GM23338 (cell line): ENCODE results near the gene SOS2. TPM values are rescaled to one million over a fixed set of nuclear protein-coding genes. Genes with fewer than 3 reads are reported as not detected.

ENCODE experiments used
- ATAC-seq: fragments of 200-7000 bp; cut with Tn5 transposase; 3 replicates; pipeline ENCODE4 v1.9.1; 2020
- DNase-seq: peaks from one replicate; pipeline ENCODE4 v3.0.0-alpha.2; 2015; ENCODE audit warnings: low spot score
- H2AFZ ChIP-seq: fragments of 200-600 bp; sonication (generic); 2 replicates; pipeline ENCODE4 v1.8.0; 2016; ENCODE audit warnings: antibody characterized with exemption, mild to moderate bottlenecking, moderate library complexity
- H3F3A ChIP-seq: fragments of 200-600 bp; sonication (generic); replicated peaks from 2 replicates; pipeline ENCODE4 v1.8.0; 2017; ENCODE audit warnings: antibody characterized with exemption, mixed run types, low read depth
- H3K27ac ChIP-seq: fragments of 200-600 bp; sonication (generic); 2 replicates; pipeline ENCODE4 v1.6.1; 2016; ENCODE audit warnings: low read depth
- H3K27me3 ChIP-seq: fragments of 200-600 bp; sonication (generic); 2 replicates; pipeline ENCODE4 v1.8.0; 2016; ENCODE audit warnings: mild to moderate bottlenecking, mixed run types, moderate library complexity; ENCODE audit not compliant: insufficient read depth
- H3K36me3 ChIP-seq: fragments of 200-600 bp; sonication (generic); 2 replicates; pipeline ENCODE4 v1.8.0; 2016; ENCODE audit warnings: mild to moderate bottlenecking; ENCODE audit not compliant: insufficient read depth
- H3K4me1 ChIP-seq: fragments of 200-600 bp; sonication (generic); 2 replicates; pipeline ENCODE4 v1.8.0; 2016; ENCODE audit warnings: mild to moderate bottlenecking, moderate library complexity; ENCODE audit not compliant: insufficient read depth
- H3K4me2 ChIP-seq: fragments of 200-600 bp; sonication (generic); 2 replicates; pipeline ENCODE4 v1.7.1; 2017; ENCODE audit warnings: mixed run types
- H3K4me3 ChIP-seq: fragments of 200-600 bp; sonication (generic); 2 replicates; pipeline ENCODE4 v1.6.1; 2016; ENCODE audit warnings: mixed run types
- H3K79me2 ChIP-seq: fragments of 200-600 bp; sonication (generic); replicated peaks from 2 replicates; pipeline ENCODE4 v1.8.0; 2017; ENCODE audit warnings: mild to moderate bottlenecking; ENCODE audit not compliant: insufficient read depth
- H3K9me2 ChIP-seq: fragments of 200-600 bp; sonication (generic); 2 replicates; pipeline ENCODE4 v1.8.0; 2017; ENCODE audit not compliant: insufficient read depth
- H4K20me1 ChIP-seq: fragments of 200-600 bp; sonication (generic); replicated peaks from 2 replicates; pipeline ENCODE4 v1.8.0; 2017; ENCODE audit warnings: mild to moderate bottlenecking; ENCODE audit not compliant: insufficient read depth
- H3K27ac Mint-ChIP-seq: 2 replicates; pipeline ENCODE4 v1.8.0; 2020; ENCODE audit warnings: inconsistent platforms, mild to moderate bottlenecking, moderate library complexity, mixed read lengths
- H3K27me3 Mint-ChIP-seq: 3 replicates; pipeline ENCODE4 v1.8.0; 2022; ENCODE audit warnings: low read depth, mild to moderate bottlenecking, moderate library complexity, mixed read lengths, inconsistent platforms; ENCODE audit not compliant: insufficient read depth, poor library complexity
- H3K36me3 Mint-ChIP-seq: 3 replicates; pipeline ENCODE4 v1.8.0; 2021; ENCODE audit warnings: low read depth, mild to moderate bottlenecking, inconsistent platforms, moderate library complexity, mixed read lengths
- H3K4me1 Mint-ChIP-seq: 3 replicates; pipeline ENCODE4 v1.8.0; 2020; ENCODE audit warnings: mild to moderate bottlenecking, inconsistent platforms, mixed read lengths
- H3K4me3 Mint-ChIP-seq: 3 replicates; pipeline ENCODE4 v1.8.0; 2021; ENCODE audit warnings: moderate library complexity, mild to moderate bottlenecking, inconsistent platforms, mixed read lengths
- H3K9me3 Mint-ChIP-seq: 3 replicates; pipeline ENCODE4 v1.8.0; 2020; ENCODE audit warnings: moderate library complexity, mild to moderate bottlenecking, inconsistent platforms, mixed read lengths
- CREB1 ChIP-seq: fragments of 250-450 bp; sonication (Bioruptor Pico); IDR thresholded peaks from 2 replicates; pipeline ENCODE4 v1.5.0; 2020; ENCODE audit warnings: low read depth, mild to moderate bottlenecking, moderate library complexity
- CTCF ChIP-seq, 2 experiments: fragments of 200-600 bp in 1 of 2; sonication (generic) in 1 of 2; conservative IDR thresholded peaks; 2 replicates each; pipeline versions ENCODE4 v1.5.1 to v1.6.1; 2016 to 2017; ENCODE audit warnings: antibody characterized with exemption in 2 of 2, low read depth in 2 of 2, mild to moderate bottlenecking in 2 of 2, moderate library complexity in 1 of 2
- ETS1 ChIP-seq: IDR thresholded peaks from 2 replicates; pipeline ENCODE4 v1.6.1; 2016; ENCODE audit warnings: antibody characterized with exemption
- NANOG ChIP-seq: IDR thresholded peaks from 2 replicates; pipeline ENCODE4 v1.6.1; 2016; ENCODE audit warnings: antibody characterized with exemption, borderline replicate concordance
- POLR2AphosphoS5 ChIP-seq: IDR thresholded peaks from 2 replicates; pipeline ENCODE4 v1.6.1; 2016; ENCODE audit warnings: antibody characterized with exemption, low read depth
- STAT1 ChIP-seq: IDR thresholded peaks from one replicate; pipeline ENCODE4 v1.6.1; 2016; ENCODE audit warnings: antibody characterized with exemption; ENCODE audit not compliant: unreplicated experiment
- ZNF114 ChIP-seq: fragments of 250-450 bp; sonication (Bioruptor Pico); IDR thresholded peaks from 2 replicates; pipeline ENCODE4 v1.5.0; 2020; ENCODE audit warnings: mild to moderate bottlenecking, moderate library complexity
- ZNF331 ChIP-seq: fragments of 250-450 bp; sonication (Bioruptor Pico); IDR thresholded peaks from 2 replicates; pipeline ENCODE4 v1.5.0; 2020; ENCODE audit warnings: low read depth, mild to moderate bottlenecking, moderate library complexity
- ZNF462 ChIP-seq: fragments of 250-450 bp; sonication (Bioruptor Pico); IDR thresholded peaks from 2 replicates; pipeline ENCODE4 v1.5.0; 2020; ENCODE audit warnings: mild to moderate bottlenecking, moderate library complexity
- polyA plus RNA-seq: library from polyadenylated mRNA; unstranded; fragments of >200 nt; fragmentation: Nextera tagmentation; extraction: Ambion mirVana; gene quantifications from 2 replicates; pipeline ENCODE4 v1.2.1, GENCODE V29; 2016
- total RNA-seq: library from RNA; depleted of rRNA; stranded (reverse); fragments of >200 nt; shearing (Covaris generic); gene quantifications from 2 replicates; pipeline ENCODE4 v1.2.3, GENCODE V29; 2014
- TF ChIP-seq, protein P1 (sequence below): IDR thresholded peaks from one replicate; pipeline ENCODE4 v1.6.1; 2018; ENCODE audit warnings: antibody characterized with exemption; ENCODE audit not compliant: unreplicated experiment

The SOS2 gene
- total and polyA plus RNA-seq, 2 experiments from 2014 or later: 3.5 to 11.4 TPM

- Histone ChIP-seq H2AFZ (no peak overlapping the region), H3K4me1 (no peaks in the 10 kb centered on the region), H3K4me3 (no peak overlapping the region), H3K9me2 (no peaks in the 10 kb centered on the region), H3K27ac (peak overlapping the region; percentile 47; the same call in 1 of the 2 replicates), H4K20me1 (no peaks in the 10 kb centered on the region), H3K79me2 (no peaks in the 10 kb centered on the region), H3K4me2 (no peak overlapping the region), H3K27me3 (no peaks in the 10 kb centered on the region), H3F3A (no peaks in the 10 kb centered on the region), H3K36me3 (0 out of 2 replicates have a peak, but pooled peaks cover 5% of the 10 kb centered on the region)
- no peaks in the 10 kb centered on the region for H3K27me3 Mint-ChIP-seq
- ATAC-seq (peak; percentile 51), DNase-seq (peak; percentile 12)
- no peaks in the 10 kb centered on the region for H3K9me3 Mint-ChIP-seq
- H3K4me3 Mint-ChIP-seq: no peak overlapping the region
- peaks cover 18% of the 10 kb centered on the region for H3K36me3 Mint-ChIP-seq
- no peak for TF ChIP-seq STAT1
- no peak for TF ChIP-seq CTCF (conservative IDR thresholded peaks at IDR 0.05; ENCODE audit: low read depth in 2 of 2)
- TF ChIP-seq NANOG: no peak
- TF ChIP-seq ZNF331: no peak
- no peak for TF ChIP-seq ZNF114 (CRISPR knock-in tag)
- no peak for TF ChIP-seq ETS1
- TF ChIP-seq POLR2AphosphoS5: no peak
- TF ChIP-seq, protein P1, sequence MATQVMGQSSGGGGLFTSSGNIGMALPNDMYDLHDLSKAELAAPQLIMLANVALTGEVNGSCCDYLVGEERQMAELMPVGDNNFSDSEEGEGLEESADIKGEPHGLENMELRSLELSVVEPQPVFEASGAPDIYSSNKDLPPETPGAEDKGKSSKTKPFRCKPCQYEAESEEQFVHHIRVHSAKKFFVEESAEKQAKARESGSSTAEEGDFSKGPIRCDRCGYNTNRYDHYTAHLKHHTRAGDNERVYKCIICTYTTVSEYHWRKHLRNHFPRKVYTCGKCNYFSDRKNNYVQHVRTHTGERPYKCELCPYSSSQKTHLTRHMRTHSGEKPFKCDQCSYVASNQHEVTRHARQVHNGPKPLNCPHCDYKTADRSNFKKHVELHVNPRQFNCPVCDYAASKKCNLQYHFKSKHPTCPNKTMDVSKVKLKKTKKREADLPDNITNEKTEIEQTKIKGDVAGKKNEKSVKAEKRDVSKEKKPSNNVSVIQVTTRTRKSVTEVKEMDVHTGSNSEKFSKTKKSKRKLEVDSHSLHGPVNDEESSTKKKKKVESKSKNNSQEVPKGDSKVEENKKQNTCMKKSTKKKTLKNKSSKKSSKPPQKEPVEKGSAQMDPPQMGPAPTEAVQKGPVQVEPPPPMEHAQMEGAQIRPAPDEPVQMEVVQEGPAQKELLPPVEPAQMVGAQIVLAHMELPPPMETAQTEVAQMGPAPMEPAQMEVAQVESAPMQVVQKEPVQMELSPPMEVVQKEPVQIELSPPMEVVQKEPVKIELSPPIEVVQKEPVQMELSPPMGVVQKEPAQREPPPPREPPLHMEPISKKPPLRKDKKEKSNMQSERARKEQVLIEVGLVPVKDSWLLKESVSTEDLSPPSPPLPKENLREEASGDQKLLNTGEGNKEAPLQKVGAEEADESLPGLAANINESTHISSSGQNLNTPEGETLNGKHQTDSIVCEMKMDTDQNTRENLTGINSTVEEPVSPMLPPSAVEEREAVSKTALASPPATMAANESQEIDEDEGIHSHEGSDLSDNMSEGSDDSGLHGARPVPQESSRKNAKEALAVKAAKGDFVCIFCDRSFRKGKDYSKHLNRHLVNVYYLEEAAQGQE: no peak
- TF ChIP-seq CREB1 (CRISPR knock-in tag): no peak
- no peaks in the 10 kb centered on the region for H3K4me1 Mint-ChIP-seq
- peak overlapping the region; percentile 87 for H3K27ac Mint-ChIP-seq
Observed at GRCh38 chr14:50249136-50249775, 17.9 kb upstream of the SOS2 start.

GRCh38 chr14:50247245-50247644 is 15.9 kb upstream of the SOS2 start:
- Histone ChIP-seq H3K9me2 (no peaks in the 10 kb centered on the region), H3K27me3 (no peaks in the 10 kb centered on the region), H3K79me2 (no peaks in the 10 kb centered on the region), H3K4me2 (no peak overlapping the region), H2AFZ (no peak overlapping the region), H3K4me3 (no peak overlapping the region), H3K4me1 (no peaks in the 10 kb centered on the region), H3K27ac (no peak overlapping the region), H4K20me1 (no peaks in the 10 kb centered on the region), H3K36me3 (0 out of 2 replicates have a peak, but pooled peaks cover 5% of the 10 kb centered on the region), H3F3A (no peaks in the 10 kb centered on the region)
- DNase-seq (no peak), ATAC-seq (no peak)
- Mint-ChIP-seq H3K4me3 (no peak overlapping the region), H3K27ac (no peak overlapping the region), H3K27me3 (no peaks in the 10 kb centered on the region), H3K36me3 (peaks cover 10% of the 10 kb centered on the region), H3K4me1 (no peaks in the 10 kb centered on the region), H3K9me3 (no peaks in the 10 kb centered on the region)
- no peak for TF ChIP-seq ZNF462 (CRISPR knock-in tag)
